GM21723 (cell line): Measurements from ENCODE around the gene ANKH.

Experiments used
- ATAC-seq: cut with Tn5 transposase; IDR thresholded peaks from one replicate; pipeline ENCODE4 v1.9.1; 2021; ENCODE audit warnings: mild to moderate bottlenecking, moderate library complexity; ENCODE audit not compliant: unreplicated experiment

Gene ANKH

DNA sequence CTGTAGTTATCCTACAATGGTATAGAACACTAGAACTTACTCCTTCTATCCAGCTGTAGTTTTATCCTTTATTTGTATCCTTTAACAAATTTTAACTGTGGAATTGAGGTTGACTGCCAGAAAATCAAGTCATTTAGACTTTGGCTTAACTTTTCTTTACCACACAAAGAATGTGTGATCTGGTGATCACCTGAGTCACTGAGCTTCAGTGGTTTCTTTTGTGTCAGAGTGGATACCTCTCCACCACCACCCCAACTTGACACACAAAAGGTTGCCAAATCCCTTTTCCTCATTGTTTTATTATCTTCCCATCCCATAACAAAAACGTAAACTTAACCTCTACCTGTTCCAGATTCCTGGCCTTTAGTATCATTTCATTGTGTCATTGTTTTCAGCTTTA, 201.6 kb downstream of the ANKH start:
- no peak for ATAC-seq

DNA sequence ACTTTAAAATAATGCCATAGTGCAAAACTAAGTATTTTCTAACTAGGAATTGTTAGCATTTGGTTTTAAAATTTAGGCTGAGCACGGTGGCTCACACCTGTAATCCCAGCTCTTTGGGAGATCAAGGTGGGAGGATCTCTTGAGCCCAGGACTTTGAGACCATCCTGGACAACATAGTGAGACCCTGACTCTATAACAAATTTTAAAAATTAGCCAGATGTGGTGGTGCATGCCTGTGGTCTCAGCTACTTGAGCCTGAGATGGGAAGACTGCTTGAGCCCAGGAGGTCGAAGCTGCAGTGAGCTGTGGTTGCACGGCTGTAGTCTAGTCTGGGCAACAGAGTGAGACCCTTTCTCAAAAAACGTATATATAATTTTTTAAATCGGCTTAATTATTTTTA, 202.2 kb downstream of the ANKH start:
- ATAC-seq: no peak

DNA sequence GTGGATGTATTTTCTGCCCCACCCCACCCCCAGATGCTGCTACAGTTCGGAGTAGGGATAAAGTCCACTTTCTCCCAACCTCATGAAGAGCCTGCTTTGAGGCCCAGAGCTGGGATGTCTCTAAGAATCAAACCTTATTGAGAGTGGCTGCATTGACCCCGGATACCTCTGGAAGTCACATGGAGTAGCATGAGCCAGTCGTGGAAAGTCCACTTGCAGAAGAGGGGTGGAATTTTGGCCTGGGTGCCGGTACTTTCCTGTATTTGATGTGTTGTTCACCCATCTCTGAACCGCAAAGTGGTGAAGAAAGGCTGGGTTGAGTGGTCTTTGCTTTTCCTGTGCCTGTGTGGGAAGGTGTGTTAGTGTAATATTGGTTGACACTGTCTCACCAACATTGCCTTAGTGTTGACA, 203.4 kb downstream of the ANKH start:
- no peak for ATAC-seq

DNA sequence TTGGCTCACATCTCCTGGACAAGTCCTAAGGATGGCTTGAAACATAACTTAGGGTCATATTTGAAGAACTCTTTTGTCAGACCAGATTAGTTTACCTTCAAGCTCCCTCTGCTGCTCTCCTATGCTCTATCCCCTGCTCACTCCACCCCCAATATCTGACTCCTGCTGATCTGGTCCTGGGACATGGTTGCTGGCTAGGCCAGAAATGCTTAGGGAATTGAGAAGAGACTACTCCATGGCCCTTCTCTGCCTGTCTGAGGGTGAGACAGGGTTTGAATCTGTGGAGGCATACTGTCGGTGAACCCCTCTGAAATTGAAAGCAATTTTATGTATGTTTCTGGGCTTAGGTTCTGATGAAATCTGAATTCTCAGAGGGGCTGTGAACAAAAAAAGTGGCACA, 203.8 kb downstream of the ANKH start:
- no peak for ATAC-seq

DNA sequence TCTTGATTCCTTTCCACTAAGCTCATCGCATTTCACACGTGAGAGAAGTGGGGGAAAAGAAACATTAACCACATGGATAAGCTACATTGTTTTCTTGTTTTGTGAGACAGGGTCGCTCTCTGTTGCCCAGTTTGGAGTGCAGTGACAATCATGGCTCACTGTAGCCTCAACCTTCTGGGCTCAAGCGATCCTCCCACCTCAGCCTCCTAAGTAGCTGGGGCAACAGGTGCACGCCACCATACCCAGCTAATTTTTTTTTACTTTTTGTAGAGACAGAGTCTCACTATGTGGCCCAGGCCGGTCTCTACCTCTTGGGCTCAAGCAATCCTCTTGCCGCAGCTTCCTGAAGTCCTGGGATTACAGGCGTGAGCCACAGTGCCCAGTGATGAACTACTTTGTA, 204.3 kb downstream of the ANKH start:
- ATAC-seq: no peak

DNA sequence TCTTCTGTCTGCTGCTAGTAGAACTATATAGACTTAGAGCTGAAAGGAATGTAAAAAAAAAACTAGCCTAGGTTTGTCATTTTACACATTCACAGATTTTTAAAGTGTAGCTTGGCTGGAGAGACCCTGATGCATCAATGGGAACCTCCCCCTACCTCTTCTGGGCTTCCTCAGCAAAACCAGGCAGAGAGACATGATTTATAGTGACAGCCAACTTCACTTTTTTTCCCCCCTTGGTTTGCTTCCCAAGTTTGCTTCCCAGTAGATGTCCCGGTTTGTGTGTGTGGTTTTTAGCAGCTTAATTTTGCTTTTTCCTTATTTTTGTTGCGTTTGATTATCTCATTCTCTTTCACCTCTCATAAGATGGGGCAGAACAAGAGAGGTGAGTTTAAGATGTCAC, 205.2 kb downstream of the ANKH start:
- ATAC-seq: no peak

DNA sequence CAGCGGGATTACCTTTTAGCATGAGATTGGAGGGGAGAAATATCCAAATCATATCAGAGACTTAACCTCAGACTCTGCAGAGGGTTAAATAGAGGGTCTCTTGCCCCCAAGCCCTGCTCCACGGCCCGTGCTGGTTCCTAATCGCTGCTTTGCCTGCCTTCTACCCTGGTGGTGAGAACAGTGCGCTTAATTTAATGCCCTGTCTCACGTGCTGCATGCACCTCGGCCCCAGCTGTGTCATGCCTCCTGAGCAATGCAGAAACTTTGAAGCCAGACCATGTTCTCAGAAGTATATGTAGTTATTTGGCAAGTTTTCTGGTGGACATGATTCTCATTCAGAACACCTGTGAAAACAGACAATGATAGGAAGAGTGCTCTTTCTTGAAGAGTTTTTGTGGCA, 205.6 kb downstream of the ANKH start:
- peak; percentile 38 for ATAC-seq

DNA sequence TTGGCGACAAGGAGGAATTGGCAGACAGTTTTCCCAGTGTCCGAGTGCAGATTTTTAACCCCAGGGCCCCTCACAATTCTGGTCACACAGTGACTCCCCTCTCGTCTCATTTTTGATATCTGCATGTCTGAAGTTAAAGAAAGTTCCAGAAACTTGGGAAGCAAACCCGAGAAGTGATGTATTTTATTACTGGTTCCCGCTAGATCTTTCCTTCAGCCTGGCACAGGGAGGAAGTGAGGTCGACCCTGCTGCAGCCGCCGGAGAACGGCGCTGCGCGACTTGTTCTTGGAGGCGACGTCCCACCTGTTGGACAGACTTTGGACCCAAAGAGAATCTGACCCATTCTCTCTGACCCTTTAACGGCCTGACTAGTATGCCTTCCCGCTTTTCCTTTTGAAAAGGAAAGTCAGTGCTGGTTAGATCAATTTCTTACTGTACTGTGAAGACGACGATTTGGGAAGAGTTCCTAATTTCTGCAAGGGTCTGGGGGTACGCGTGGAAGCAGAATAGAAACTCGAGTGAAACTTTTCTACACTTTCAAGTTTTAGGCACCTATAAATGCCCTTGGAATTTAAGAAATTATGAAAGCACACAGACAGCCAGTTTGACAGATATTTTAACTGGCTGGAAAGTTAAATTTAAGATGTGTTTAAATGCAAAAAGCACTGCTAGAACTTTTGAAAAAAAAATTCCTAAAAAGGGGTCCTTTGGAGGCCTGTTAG, 206.3 kb downstream of the ANKH start:
- peak; percentile 11 for ATAC-seq

DNA sequence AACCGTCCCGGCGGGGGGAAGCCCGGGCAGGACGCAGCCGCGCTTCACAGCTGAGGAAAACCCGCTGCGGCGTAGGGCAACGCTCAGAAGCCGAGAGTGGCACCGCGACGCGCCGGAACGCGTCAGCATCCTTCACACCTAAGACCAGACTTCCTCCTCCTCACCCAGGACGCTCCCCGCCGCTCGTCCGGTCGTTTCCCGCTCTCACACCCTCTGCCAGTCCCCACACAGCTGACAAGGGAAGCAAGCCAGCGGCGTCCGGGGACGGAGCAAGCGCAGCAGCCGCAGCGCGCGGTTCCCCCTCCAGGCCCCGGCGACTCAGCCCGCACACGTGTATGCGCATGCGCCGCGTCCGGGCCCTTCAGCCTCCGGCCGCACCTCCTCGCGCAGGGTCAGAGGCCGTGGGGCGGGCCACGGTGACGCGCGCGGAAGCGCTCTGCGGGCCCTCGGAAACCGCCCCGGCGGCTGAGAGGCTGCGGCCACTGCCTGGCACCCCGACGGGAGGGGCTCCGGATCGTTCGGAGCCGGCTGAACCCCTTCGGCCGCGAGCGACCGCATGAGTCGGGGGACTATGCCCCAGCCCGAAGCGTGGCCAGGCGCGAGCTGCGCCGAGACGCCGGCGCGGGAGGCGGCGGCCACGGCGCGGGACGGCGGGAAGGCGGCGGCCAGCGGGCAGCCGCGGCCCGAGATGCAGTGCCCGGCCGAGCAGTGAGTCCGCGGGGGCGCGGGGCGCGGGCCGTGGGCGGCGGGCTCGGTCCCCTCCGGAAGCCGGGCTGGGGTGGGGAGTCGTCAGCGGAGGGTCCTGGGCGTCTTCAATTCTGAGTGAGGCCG, 207.1 kb downstream of the ANKH start, which contains the start of gene OTULIN:
Gene OTULIN, plus strand, starts transcription at position 449 of the 831 bp plus-strand sequence. Its CDS starts 108 bp downstream, at position 557.
- ATAC-seq: peak; percentile 64

DNA sequence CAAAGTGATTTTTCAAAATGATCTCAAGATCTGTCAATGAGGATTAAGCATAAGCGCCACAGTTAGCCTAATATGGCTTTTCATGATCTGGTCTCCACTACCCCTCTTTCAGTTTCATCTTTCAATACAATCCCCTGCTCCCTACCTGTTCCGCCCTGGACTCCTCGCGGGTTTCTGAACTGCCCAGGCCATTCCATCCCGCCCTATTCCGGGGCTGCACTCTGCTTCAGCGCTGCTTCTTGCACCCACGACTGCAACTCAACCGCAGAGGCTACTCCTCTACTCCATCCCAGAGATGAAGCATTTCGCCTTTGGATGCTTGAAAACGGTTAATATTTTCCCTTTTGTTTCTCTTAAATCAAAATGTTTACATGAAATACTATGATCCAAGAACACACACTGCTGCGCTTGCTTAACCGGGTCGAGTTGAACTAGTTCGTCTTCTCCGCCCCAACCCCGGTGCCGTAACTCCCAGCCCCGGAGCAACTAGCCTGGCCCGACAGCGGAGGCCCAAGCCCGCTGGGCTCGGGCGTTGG, 207.8 kb downstream of the ANKH start:
- ATAC-seq: peak; percentile 25

DNA sequence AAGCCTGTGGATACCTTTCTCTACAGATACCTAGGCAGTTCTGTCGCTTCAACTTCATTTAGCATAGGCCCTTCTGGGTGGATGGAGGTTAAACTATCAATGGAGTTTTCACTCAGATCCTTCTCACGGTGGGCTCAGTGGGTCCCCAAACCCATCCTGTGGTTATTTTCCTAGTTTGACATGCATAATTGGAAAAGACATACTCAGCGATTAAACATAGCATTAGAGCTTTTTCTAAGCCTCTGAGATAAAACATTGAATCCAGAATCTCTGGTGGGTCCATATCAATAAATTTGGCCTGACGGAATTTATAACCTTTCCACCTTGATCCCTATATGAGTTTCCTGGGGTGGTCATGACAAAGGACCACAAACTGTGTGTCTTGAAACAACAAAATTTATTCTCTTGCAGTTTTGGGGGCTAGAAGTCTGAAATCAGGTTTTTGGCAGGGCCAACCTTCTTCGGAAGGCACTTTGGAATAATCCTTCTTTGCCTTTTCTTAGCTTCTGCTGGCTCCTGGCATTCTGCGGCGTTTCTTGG, 208.8 kb downstream of the ANKH start:
- ATAC-seq: no peak

DNA sequence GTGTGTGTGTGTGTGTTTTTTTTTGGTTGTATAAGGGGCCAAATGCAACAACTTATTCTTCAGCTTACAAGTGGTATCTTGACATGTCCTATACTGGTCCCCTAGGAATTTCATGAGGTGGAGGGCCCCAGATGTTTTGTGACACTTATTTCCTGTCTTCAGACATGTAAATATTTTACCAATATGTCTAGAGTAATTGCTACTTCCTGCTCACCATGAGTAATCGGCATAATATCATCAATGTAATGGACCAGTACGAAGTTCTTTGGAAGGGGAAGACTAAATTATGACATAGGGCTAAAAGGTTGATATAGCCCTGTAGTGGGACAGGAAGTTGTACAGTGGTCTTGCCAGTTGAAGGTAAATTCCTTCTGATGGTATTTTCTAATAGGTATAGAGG, 210.7 kb downstream of the ANKH start:
- ATAC-seq: no peak

DNA sequence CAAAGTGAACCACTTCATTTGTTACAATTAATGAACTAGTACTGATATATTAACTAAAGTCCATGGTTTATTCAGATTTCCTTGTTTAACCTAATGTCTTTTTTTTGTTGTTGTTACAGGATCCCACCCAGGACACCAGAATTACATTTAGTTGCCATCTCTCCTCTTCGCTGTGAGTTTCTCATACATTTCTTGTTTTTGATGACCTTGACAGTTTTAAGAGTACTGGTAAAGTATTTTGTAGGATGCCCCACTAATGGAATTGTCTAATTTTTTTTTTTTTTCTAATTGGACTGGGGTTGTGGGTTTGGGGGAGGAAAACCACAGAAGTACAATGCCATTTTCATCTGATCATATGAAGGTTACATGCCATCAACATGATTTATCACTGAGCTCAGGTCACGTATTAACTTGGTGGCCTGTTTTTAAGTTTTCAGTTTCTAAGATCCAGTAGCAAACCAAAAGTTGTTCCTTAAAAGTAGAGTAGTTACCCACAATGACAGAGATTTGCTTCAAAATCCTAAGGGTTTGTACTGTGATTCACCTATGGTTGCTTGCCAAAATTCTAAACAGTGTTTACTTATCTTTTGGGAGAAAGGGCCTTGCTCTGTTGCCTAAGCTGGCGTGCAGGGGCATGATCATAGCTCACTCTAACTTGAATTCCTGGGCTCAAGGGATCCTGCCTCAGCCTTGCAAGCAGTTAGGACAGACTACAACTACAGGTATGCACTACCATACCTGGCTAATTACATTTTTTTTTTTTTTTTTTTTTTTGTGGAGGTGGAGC, 211.6 kb downstream of the ANKH start:
- ATAC-seq: no peak

DNA sequence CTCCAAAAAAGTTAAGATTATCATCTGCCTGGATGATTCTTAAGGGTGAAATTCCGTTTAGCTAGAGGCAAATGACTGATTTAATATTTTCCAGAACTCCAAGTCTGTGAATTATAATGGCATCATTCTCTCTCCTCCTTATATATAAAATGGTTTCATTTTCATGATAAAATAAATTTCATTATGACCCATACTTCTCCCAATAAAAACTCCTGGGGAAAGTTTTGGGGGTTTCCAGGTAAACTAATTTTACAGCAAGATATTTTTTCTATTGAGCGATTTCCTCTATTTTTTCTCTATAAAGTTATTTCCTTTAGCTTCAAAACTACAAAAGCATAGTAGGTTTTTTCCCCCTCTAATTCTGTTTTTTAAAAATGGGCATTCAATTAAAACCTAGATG, 214.7 kb downstream of the ANKH start:
- no peak for ATAC-seq

DNA sequence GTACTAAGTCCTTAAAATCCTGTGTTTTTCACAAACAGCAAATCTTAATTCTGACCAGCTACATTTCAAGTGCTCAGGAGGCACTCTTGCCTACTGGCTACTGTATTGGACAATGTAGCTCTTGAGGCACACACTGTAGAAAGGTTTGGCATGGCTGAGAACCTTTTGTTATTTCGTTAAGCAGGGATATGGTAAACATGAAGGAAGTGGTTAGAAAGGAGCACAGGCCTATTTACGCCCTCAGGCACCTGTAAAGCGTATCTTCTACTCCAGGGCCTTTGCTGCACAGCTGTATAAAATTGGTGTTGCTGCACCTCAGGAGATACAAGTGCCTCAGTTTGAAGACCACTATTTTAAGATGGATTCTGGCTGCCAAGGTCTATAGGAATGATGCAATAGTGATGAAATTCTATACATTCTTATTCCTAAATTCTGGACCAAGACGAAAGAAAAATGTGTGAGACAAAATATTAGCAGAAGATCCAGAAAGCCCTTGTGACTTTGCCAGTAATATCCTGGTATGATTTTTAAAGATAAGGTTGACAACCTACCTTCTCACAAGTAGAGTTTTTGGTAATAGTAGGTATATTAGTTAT, 216.3 kb downstream of the ANKH start:
- no peak for ATAC-seq
